Right renal pelvis (tissue), 4 donors: ENCODE data around the gene CDC42EP2. TPM values are rescaled to one million over a fixed set of nuclear protein-coding genes. Genes with fewer than 3 reads are reported as not detected.
"Not testable (repeated sequence)": the region's sequence is repeated elsewhere in the genome, so short reads cannot be mapped to it uniquely, and the experiment has no call there.

Source experiments
- DNase-seq, 4 donors: peaks; one replicate each; pipeline ENCODE4 v3.0.0-alpha.2; 2013; ENCODE audit warnings: low read depth in 4 of 4, low spot score in 3 of 4, missing footprints in 1 of 4
- polyA plus RNA-seq, 4 donors: library from polyadenylated mRNA; unstranded; fragments of 120-200 nt; gene quantifications; one replicate each; pipeline ENCODE4 v1.2.1, GENCODE V29; 2013; ENCODE audit not compliant: insufficient read length in 4 of 4

Gene CDC42EP2
- polyA plus RNA-seq, 4 donors: 8.7 to 12.7 (median 10.7) TPM

GRCh38 chr11:65317025-65317786 lies 2.5 kb downstream of the CDC42EP2 start:
- DNase-seq: no peak

GRCh38 chr11:65320386-65321075 lies 5.9 kb downstream of the CDC42EP2 start:
- DNase-seq: no peak

- DNase-seq: no peak
Measured at GRCh38 chr11:65321076-65321475, 6.4 kb downstream of the CDC42EP2 start.

GRCh38 chr11:65321828-65322485 lies 7.3 kb downstream of the CDC42EP2 start:
- no peak for DNase-seq

GRCh38 chr11:65323813-65324212 lies 9.1 kb downstream of the CDC42EP2 start:
- no peak for DNase-seq

- DNase-seq: no peak
Measured at GRCh38 chr11:65325435-65325834, 10.8 kb downstream of the CDC42EP2 start.

- no peak for DNase-seq
Measured at GRCh38 chr11:65327021-65327420, 12.4 kb downstream of the CDC42EP2 start.

GRCh38 chr11:65329478-65329877 lies 14.8 kb downstream of the CDC42EP2 start:
- no peak for DNase-seq

- peak; percentile 86 to 93 (median 90) for DNase-seq
Measured at GRCh38 chr11:65329944-65330403, 15.3 kb downstream of the CDC42EP2 start.

GRCh38 chr11:65330544-65330943 lies 15.9 kb downstream of the CDC42EP2 start:
- DNase-seq: no peak

GRCh38 chr11:65332591-65332990 lies 17.9 kb downstream of the CDC42EP2 start:
- not testable (repeated sequence) for DNase-seq

GRCh38 chr11:65334696-65335295 lies 20.1 kb downstream of the CDC42EP2 start:
- no peak for DNase-seq

- no peak for DNase-seq
Measured at GRCh38 chr11:65338676-65339075, 24.0 kb downstream of the CDC42EP2 start.

GRCh38 chr11:65340226-65340625 lies 25.6 kb downstream of the CDC42EP2 start:
- no peak for DNase-seq

- no peak for DNase-seq
Measured at GRCh38 chr11:65341856-65342255, 27.2 kb downstream of the CDC42EP2 start.

- no peak for DNase-seq
Measured at GRCh38 chr11:65351511-65351910, 36.8 kb downstream of the CDC42EP2 start.

- DNase-seq: no peak
Measured at GRCh38 chr11:65352783-65353182, 38.1 kb downstream of the CDC42EP2 start.

GRCh38 chr11:65353376-65353775 lies 38.7 kb downstream of the CDC42EP2 start:
- no peak for DNase-seq

- DNase-seq: no peak
Measured at GRCh38 chr11:65353900-65354264, 39.2 kb downstream of the CDC42EP2 start.

GRCh38 chr11:65354265-65355012 lies 39.8 kb downstream of the CDC42EP2 start, which contains the start of gene TIGD3:
Gene TIGD3, plus strand, starts transcription at chr11:65354751. Its CDS starts 1,058 bp downstream, at chr11:65355809.
- peak; percentile 94 to 95 (median 94) for DNase-seq
